GM18909 (cell line): ENCODE data around the gene CDT1.
"Not testable (repeated sequence)": the region's sequence is repeated elsewhere in the genome, so short reads cannot be mapped to it uniquely, and the experiment has no call there.

Source experiments
- ATAC-seq: cut with Tn5 transposase; IDR thresholded peaks from one replicate; pipeline ENCODE4 v1.9.1; 2021; ENCODE audit warnings: mild to moderate bottlenecking; ENCODE audit not compliant: unreplicated experiment, poor library complexity

CDT1 gene

GRCh38 chr16:88782454-88783390 is 20.9 kb upstream of the CDT1 start:
- no peak for ATAC-seq

- ATAC-seq: no peak
These were observed 20.1 kb upstream of the CDT1 start for GRCh38 chr16:88783391-88784073.

GRCh38 chr16:88784074-88784855 is 19.3 kb upstream of the CDT1 start:
- ATAC-seq: no peak

DNA sequence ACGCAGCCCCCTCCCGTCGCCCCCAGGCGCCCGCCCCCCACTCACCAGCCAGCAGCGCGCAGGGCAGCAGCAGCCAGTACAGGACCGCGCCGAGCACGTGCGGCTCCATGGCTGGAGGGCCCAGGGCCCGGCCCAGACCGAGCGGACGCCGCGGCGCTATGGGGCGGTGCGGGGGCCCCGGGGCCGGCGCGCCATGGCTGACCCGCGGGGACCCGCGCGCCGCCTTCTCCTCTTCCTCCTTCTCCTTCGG is 18.8 kb upstream of the CDT1 start:
- no peak for ATAC-seq

DNA sequence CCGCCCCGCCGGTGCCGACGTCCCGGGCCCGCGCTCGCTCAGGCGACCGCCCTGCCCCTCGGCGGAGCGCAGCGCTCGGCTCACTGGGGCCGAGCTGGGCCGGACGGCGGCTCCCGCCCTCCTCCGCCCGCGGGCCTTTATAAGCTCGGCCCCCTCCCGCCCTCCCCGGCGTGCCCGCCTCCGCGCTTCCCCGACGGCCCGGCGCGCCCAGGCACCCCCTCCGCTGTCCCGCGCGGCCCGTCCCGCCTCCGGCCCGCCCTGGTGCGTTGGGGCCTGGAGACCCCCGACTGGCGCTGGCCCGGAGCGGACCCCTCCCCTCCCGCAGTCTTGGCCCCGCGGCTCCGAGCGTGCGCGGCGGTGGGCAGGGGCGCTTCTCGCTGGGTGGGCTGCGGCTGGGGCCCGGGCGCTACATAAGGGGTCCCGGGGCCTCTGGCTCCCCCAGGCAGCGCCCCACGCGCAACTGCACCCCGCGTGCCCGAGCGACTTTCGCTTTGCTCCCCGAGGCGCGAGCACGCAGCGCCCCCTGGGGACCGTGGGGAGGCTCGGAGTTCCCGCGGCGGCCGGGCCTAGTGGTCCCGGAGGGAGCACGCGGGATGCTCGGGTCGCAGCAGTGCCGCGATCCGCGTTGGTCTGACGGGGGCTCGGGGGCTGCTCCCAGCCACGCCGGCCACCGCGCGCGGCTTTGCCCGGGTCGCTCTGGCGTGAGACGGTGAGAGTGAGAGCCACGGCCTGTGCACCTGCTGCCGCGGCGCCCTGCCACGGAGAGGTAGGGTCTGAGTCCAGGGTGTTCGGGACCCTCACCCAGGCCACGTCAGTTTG is 18.3 kb upstream of the CDT1 start, which contains the start of gene PIEZO1:
Gene PIEZO1, minus strand, starts transcription at position 115 of the 819 bp plus-strand sequence. CDS start 256 bp downstream, outside the sequence.
- ATAC-seq: peak; percentile 32

- ATAC-seq: no peak
These were observed 15.8 kb upstream of the CDT1 start for GRCh38 chr16:88787579-88788314.

GRCh38 chr16:88788749-88789148 is 14.8 kb upstream of the CDT1 start:
- not testable (repeated sequence) for ATAC-seq

- ATAC-seq: no peak
These were observed 14.0 kb upstream of the CDT1 start for GRCh38 chr16:88789594-88789993.

GRCh38 chr16:88790312-88791211 is 13.0 kb upstream of the CDT1 start:
- no peak for ATAC-seq

DNA sequence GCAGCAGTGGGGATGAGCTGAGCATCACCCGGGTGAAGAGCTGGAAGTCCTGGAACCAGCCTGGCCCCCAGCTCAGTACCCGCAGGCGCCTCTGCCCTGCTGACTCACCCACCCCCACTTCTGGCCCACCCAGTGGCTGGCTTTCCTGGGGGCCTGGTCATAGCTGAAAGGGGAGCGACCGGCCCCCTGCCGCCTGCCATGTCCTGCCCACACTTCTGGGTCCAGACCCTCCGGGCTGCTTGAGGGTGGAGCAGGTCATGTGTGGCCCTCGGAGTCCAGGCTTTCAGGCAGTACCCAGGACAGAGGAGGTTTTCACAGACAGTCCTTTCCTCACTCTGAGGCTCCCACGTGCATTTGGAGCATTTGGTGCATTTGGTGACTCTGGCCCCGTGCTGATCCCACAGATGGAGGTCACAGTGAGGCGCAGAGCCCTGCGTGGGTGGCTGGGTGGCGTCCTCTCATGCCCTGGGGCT is 11.5 kb upstream of the CDT1 start:
- no peak for ATAC-seq

- no peak for ATAC-seq
These were observed 10.8 kb upstream of the CDT1 start for GRCh38 chr16:88792668-88793250.

DNA sequence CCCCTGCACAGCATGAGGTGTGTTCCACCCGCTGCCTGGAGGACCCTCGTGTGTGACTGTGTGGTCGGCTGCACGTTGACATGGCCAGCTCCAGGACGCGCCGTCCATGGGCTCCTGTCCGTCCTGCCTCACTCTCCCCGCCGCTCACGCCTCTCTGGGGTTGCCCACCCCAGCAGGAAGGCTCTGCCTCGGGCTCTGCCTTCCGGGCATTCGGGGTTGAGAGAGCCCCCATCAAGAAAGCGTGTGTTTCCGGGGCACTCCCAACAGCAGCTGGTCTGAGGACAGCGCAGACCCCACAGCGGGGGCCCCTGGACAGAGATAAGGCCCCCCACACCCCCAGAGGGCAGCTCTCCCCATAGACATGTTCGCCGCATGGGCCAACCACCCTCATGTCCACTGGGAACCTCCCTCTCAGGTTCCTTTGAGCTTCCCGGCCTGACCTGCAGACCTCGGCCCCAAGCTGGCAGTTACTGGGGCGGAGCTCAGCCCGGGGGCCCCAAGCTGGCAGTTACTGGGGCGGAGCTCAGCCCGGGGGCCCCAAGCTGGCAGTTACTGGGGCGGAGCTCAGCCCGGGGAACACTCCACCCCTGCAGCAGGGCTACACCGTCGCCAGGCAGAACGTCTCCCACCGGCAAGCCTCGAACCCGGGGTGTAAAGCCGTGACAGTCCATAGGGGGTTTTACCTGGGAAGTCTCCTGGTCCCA is 10.2 kb upstream of the CDT1 start:
- no peak for ATAC-seq

GRCh38 chr16:88796278-88796677 is 7.3 kb upstream of the CDT1 start:
- ATAC-seq: no peak

GRCh38 chr16:88798073-88798472 is 5.5 kb upstream of the CDT1 start:
- ATAC-seq: no peak

DNA sequence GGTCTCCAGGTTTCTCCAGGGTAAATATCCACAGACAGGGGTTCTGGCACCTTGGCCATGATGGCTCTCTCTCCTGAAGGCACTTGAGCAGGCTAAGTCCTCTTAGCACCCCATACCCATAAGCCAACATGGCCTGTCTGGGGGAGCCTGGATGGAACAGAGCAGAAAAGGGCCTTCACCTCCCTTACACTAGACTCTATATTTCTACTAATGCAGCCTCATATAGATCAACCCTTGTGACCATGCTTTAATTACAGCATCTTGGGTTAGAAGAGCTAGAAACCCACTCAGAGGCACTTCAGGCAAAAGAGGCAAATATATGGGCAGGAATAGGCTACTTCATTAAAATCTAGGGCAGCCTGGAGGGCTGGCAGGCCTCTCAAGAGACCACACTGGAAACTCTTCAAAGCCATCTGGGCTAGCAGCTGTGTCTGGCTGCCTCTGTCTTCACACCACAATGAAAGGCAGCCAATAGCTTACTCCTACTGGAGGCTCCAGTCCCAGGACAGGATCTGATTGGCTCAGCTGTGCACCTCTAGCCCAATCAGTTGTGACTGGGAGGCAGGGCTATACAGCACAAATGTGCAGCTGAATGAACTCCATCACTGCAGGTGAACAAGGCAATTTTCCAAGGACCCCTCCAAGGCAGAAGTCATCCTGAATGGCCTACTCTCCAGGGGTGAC is 4.7 kb upstream of the CDT1 start:
- ATAC-seq: no peak

DNA sequence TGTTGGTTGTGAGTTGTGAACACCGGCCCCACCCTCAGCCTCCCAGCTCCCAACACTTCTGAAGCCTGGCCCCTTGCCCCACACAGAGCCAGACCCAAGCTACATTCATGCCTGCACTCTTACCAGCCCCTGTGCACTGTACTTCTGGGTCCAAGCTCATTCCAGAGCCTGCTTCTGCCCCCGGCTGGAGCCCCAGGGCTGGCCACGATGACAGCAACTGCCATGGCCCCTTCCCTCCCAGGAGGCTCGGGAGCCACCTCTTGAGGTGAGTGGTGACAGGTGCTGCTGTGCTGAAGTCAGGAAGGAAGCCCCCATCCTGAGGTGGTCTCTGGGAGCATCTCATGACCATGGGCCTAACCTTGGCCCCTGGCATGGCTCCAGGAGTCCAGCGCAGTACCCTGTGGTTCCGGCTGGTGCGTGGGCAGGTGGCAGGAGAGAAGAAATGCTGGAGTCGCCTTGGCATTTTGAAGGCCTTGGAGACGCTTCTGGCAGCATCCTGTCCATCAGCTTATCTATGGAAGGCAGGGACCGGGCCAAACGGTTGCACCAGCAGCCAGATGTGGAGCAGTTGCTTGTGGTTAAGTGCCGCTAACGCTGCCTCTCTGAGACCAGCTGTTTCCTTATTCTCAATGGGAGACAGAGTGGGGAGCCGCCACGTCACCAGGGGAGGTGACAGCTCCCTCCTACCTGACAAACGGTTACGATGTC is 3.9 kb upstream of the CDT1 start:
- ATAC-seq: no peak
